GM13977 (cell line): ENCODE measurements around the gene PARD3.

Source experiments
- DNase-seq: peaks from one replicate; pipeline ENCODE4 v3.0.0; 2012; ENCODE audit warnings: low spot score
- in situ Hi-C: fragments of 300-500 bp; cut with MboI; formaldehyde crosslinking; loops from one replicate; pipeline ENCODE4 v1.12.0; 2022; ENCODE audit warnings: low sequenced_read_pairs, low pct_unique_long_range_greater_than_20kb, mixed read lengths, inconsistent platforms; ENCODE audit not compliant: unreplicated experiment
- TF ChIP-seq, protein P1 (sequence below): IDR thresholded peaks from 2 replicates; pipeline ENCODE4 v1.5.1; 2012; ENCODE audit warnings: mild to moderate bottlenecking, control low read depth; ENCODE audit not compliant: insufficient read depth; ENCODE audit errors: extremely low read depth, missing control alignments

Gene PARD3

GRCh38 chr10:34153663-34154382, 661.3 kb downstream of the PARD3 start:
- in situ Hi-C loops: no loop called here
- DNase-seq: no peak
- TF ChIP-seq, protein P1, sequence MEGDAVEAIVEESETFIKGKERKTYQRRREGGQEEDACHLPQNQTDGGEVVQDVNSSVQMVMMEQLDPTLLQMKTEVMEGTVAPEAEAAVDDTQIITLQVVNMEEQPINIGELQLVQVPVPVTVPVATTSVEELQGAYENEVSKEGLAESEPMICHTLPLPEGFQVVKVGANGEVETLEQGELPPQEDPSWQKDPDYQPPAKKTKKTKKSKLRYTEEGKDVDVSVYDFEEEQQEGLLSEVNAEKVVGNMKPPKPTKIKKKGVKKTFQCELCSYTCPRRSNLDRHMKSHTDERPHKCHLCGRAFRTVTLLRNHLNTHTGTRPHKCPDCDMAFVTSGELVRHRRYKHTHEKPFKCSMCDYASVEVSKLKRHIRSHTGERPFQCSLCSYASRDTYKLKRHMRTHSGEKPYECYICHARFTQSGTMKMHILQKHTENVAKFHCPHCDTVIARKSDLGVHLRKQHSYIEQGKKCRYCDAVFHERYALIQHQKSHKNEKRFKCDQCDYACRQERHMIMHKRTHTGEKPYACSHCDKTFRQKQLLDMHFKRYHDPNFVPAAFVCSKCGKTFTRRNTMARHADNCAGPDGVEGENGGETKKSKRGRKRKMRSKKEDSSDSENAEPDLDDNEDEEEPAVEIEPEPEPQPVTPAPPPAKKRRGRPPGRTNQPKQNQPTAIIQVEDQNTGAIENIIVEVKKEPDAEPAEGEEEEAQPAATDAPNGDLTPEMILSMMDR: no peak

- in situ Hi-C loops: no loop called here
- TF ChIP-seq, protein P1: no peak
- no peak for DNase-seq
Measured at GRCh38 chr10:34152434-34152833, 662.7 kb downstream of the PARD3 start.

DNA sequence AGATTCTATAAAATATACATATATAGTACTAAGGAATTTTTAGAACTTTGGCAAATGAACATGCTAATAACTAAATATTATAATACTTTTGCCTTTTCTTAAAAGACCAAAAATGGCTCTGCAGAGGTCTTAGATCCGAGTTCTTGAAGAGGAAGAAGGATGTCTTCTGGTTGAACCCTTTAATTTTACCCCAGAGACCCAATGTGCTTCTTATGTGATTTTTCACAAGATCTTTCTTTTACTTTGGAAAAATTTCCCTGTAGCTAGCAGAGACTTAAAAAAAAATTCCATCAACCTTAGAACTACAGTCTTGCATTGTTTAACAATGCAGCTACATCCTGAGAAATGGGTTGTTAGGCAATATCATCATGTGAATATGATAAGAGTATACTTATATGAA, 663.2 kb downstream of the PARD3 start:
- no peak for DNase-seq
- TF ChIP-seq, protein P1: no peak
- in situ Hi-C loops: no loop called here

DNA sequence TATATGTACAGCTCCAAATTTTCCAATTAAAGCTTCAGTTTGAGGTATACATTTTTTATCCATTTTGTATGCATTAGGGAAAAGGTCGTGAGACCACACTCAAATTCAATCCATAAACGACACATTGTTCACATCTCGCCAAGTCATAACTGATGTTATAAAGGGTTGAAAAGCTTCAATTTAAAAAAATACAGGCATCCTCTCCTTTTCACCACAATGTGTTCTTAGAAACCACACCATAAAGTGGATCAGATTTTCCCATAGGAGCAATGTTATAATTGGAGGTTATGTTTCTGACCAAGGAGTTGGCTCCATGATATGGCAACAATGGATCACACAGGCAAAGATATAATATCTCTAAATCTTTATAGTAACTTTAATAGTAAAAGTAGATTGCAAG, 663.6 kb downstream of the PARD3 start:
- TF ChIP-seq, protein P1: no peak
- in situ Hi-C loops: no loop called here

GRCh38 chr10:34150103-34150502, 665.0 kb downstream of the PARD3 start:
- TF ChIP-seq, protein P1: no peak
- in situ Hi-C loops: no loop called here

More for the DNA sequence above, 663.6 kb downstream of the PARD3 start:
- no peak for DNase-seq

DNA sequence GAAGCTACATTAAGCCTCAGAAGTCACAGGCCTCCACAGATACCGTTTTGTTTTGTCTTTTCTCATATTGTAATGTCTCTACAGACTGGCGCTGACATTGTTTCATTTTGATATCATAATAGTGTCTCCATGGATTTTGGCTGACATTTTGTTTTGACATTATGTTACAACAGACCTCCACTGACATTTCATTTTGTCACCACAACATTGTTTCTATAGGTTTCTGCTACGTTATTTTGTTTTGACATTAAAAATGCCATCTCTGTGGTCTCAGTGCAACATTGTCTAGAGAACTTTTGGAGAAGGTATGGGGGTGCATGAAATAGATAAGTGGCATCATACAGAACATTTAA, 666.8 kb downstream of the PARD3 start:
- in situ Hi-C loops: no loop called here
- DNase-seq: no peak
- TF ChIP-seq, protein P1: no peak

More at GRCh38 chr10:34150103-34150502, 665.0 kb downstream of the PARD3 start:
- DNase-seq: no peak
